PC-3 (cell line): ENCODE results near the gene NPR3.

Experiments
- CTCF ChIP-seq: fragments of 300-600 bp; sonication (generic); conservative IDR thresholded peaks from 2 replicates; pipeline ENCODE4 v1.5.1; 2017; ENCODE audit warnings: antibody characterized with exemption, low read depth, mild to moderate bottlenecking, low read length
- EZH2 ChIP-seq: fragments of 300-600 bp; sonication (generic); IDR thresholded peaks from one replicate; pipeline ENCODE4 v1.6.1; 2017; ENCODE audit warnings: antibody characterized with exemption, mild to moderate bottlenecking, low read length; ENCODE audit not compliant: unreplicated experiment
- EZH2phosphoT487 ChIP-seq: fragments of 300-600 bp; sonication (generic); IDR thresholded peaks from 2 replicates; pipeline ENCODE4 v1.6.1; 2018; ENCODE audit warnings: mild to moderate bottlenecking, antibody characterized with exemption, low read length, borderline replicate concordance

- TF ChIP-seq CTCF (no peak), EZH2 (no peak), EZH2phosphoT487 (no peak)
Observed at GRCh38 chr5:32827981-32828380, 116.9 kb downstream of the NPR3 start.
